Subcutaneous adipose tissue (tissue), 4 donors: ENCODE measurements around the gene SNX3. TPM values are rescaled to one million over a fixed set of nuclear protein-coding genes. Genes with fewer than 3 reads are reported as not detected.

Experiments
- total RNA-seq, 4 donors: library from RNA; depleted of rRNA; stranded (reverse); fragments of >200 nt; gene quantifications; one replicate each; pipeline ENCODE4 v1.1.0, GENCODE V29; 2016
- TF ChIP-seq, protein P1 (sequence below): fragments of 450-650 bp; IDR thresholded peaks from one replicate; pipeline ENCODE4 v1.5.1; 2016; ENCODE audit warnings: low read depth, mild to moderate bottlenecking, control low read depth, antibody characterized with exemption, moderate library complexity

Gene SNX3
- total RNA-seq, 4 donors from 2014 or later = 181 to 417 (median 207) TPM

GRCh38 chr6:108222064-108222463, 38.8 kb downstream of the SNX3 start:
- TF ChIP-seq, protein P1, sequence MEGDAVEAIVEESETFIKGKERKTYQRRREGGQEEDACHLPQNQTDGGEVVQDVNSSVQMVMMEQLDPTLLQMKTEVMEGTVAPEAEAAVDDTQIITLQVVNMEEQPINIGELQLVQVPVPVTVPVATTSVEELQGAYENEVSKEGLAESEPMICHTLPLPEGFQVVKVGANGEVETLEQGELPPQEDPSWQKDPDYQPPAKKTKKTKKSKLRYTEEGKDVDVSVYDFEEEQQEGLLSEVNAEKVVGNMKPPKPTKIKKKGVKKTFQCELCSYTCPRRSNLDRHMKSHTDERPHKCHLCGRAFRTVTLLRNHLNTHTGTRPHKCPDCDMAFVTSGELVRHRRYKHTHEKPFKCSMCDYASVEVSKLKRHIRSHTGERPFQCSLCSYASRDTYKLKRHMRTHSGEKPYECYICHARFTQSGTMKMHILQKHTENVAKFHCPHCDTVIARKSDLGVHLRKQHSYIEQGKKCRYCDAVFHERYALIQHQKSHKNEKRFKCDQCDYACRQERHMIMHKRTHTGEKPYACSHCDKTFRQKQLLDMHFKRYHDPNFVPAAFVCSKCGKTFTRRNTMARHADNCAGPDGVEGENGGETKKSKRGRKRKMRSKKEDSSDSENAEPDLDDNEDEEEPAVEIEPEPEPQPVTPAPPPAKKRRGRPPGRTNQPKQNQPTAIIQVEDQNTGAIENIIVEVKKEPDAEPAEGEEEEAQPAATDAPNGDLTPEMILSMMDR = no peak

GRCh38 chr6:108211671-108212070, 49.2 kb downstream of the SNX3 start:
- TF ChIP-seq, protein P1 = no peak

GRCh38 chr6:108210556-108210955, 50.3 kb downstream of the SNX3 start:
- TF ChIP-seq, protein P1 = no peak

DNA sequence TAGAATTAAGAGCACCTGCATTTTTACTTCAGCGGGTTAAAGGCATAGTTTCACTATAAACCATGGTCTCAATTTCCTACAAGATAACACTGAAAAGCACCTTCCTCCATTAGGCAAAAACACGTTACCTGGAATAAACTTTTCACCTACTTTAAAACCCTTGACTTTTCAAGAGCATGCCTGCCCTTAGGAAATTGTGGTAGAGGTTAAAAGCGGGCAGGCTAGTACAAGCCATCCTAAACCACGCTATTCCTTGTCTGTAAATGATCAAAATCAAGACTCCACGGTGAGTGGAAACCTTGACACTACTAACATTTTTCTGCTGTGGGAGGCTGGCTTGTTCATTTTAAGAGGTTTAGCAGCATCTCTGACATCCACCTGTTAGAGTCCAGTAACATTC, 51.1 kb downstream of the SNX3 start:
- TF ChIP-seq, protein P1 = no peak

DNA sequence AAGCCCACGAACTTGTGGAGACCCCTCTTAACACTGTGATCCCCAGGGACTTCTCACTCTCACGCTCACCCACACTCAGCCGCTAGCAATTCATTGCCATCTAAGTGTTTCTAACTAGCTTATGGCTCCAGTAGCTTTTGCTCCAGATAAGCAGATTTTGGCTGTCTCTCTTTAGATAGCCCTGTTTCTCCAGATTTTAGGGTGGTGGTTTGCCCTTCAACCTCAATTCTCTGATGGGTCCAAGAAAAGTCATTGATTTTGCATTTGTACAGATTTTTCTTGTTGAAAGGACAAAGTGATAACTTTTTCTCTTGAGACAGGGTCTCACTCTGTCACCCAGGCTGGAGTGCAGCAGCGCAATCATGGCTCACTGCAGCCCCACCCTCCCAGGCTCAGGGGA, 53.8 kb downstream of the SNX3 start:
- TF ChIP-seq, protein P1 = no peak

GRCh38 chr6:108203189-108204112, 57.4 kb downstream of the SNX3 start:
- TF ChIP-seq, protein P1 = no peak

GRCh38 chr6:108200631-108201030, 60.2 kb downstream of the SNX3 start:
- TF ChIP-seq, protein P1 = no peak
